ENCODE measurements around the gene ERGIC1. TPM values are rescaled to one million over a fixed set of nuclear protein-coding genes. Genes with fewer than 3 reads are reported as not detected.
A peak's percentile ranks its signal among the peaks of the same experiment; 100 is the strongest.

ERGIC1 gene
- total RNA-seq, 1 donor from 2014 or later: 118 TPM

DNA sequence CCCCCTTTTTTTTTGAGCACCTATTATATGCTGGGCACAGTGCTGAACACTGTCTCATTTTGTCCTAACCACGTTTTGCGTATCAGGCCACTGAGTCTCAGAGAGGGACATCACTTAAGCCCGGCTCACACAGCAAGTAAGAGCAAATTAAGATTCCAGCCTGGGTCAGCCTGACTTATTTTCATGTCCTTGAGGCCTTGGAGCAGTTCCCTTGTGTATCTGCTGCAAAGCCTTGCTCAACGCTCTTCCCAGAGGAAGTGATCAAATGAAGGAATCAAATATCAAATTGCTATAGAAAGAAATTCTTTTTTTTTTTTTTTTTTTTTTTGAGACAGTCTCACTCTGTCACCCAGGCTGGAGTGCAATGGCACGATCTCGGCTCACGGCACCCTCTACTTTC is 30.7 kb downstream of the ERGIC1 start:
- no peak for DNase-seq (ENCODE audit: low spot score)

GRCh38 chr5:172866378-172866777 is 32.3 kb downstream of the ERGIC1 start:
- no peak for DNase-seq (ENCODE audit: low spot score)

- no peak for DNase-seq (ENCODE audit: low spot score)
Observed at GRCh38 chr5:172866802-172867748, 33.0 kb downstream of the ERGIC1 start.

GRCh38 chr5:172867761-172868435 is 33.8 kb downstream of the ERGIC1 start:
- no peak for DNase-seq (ENCODE audit: low spot score)

DNA sequence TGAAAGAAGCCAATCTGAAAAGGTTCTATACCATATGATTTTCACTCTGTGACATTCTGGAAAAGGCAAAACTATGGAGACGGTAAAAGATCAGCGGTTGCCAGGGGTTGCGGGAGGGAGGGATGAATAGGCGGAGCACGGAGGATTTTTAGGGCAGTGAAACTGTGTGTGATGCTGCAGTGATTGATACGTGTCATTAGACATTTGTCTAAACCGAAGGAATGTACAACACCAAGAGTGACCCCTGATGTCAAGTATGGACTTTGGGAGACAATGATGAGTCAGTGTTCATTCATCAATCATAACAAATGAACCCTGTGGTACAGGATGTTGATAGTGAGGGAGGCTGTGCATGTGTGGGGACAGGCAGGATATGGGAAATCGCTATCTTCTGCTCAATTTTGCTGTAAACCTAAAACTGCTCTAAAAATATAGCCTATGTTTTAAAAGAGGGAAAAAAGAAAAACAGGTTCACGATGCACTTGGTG is 34.4 kb downstream of the ERGIC1 start:
- no peak for DNase-seq (ENCODE audit: low spot score)

DNA sequence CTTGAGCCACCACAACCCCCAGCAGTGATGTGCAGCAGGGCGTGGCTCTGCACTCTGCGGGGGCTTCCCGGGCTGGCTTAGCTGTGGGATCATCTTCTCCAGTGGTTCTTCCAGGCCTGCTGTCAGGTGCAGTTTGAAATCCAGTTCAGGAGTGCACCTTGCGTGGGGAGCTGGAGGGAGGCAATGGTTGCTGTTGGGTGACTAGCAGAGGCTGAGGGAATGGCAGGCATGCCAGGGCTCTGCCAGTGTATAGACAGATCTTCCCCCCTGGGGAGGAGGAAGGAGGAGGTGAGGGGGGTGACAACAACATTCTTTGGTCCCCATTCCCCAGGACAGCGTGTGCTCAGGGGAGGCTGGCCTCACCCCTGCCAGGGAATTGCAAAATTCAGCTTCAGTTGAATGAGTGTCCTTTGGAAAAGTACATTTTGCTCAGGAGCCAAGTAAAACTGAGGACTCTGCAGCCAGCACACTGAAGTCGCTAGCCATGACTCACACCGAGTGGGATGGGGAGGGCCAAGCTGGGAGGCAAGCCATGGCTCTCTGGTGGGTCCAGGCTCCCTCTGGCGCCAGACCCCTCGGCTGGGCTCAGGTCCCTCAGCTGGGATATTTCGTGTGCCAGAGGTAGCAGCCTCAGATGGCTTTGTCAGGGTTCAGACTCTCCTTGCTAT is 35.0 kb downstream of the ERGIC1 start:
- DNase-seq (ENCODE audit: low spot score): peak; percentile 58

GRCh38 chr5:172869691-172870090 is 35.6 kb downstream of the ERGIC1 start:
- no peak for DNase-seq (ENCODE audit: low spot score)

- DNase-seq (ENCODE audit: low spot score): no peak
Observed at GRCh38 chr5:172870291-172870714, 36.3 kb downstream of the ERGIC1 start.

DNA sequence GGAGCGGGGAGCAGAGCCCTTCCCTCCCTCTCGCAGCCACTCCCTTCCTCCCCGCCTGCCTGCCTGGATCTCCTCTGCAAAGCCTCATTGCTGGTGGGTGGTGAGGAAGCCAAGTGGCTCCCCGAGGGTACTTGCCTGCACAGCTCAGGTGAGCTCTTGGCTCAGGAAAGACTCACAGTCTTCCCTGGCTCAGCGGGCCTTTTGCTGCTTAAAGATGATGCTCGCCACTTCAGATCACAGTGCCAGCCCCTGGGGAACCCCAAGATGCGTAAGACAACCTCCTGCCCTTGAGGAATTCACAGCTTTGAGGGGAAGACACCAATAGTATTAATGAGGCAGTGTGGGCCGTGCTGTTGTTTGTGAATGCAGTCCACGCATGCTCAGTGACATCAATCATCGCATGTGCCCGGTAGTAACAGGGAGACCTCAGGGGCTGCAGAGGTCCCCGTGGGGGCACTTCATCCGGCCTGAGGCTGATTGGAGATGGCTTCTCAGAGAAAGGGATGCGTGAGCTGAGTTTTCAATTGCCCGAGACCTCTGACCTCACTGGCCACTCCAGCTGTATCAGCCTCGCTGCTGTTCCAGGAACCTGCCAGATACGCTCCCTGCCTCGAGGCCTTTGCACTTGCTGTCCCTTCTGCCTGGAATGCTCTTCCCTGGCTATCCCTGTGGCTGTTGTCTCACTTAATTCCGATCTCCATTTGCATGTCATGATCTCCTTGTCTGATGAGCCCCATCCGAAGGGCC is 36.8 kb downstream of the ERGIC1 start:
- no peak for DNase-seq (ENCODE audit: low spot score)

GRCh38 chr5:172871536-172871935 is 37.5 kb downstream of the ERGIC1 start:
- no peak for DNase-seq (ENCODE audit: low spot score)

DNA sequence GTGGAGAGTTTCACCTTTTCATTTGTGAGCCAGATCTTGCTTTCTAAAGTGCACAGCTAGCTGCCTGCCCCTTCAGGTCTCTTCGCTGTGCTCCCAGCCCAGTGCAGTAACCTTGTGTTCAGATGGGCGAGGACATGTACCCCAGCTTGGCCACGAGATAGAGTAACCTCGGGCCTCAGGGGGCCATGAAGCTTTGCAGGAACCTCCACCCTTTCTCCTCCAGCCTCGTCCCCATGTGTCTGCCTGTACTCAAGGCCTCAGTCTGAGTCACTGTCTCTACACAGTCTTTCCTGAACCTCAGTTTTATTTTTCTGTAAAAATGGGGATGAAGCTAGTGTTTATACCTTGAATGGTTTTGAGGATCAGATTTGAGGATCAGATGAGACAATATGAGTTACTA is 37.9 kb downstream of the ERGIC1 start:
- no peak for DNase-seq (ENCODE audit: low spot score)

DNA sequence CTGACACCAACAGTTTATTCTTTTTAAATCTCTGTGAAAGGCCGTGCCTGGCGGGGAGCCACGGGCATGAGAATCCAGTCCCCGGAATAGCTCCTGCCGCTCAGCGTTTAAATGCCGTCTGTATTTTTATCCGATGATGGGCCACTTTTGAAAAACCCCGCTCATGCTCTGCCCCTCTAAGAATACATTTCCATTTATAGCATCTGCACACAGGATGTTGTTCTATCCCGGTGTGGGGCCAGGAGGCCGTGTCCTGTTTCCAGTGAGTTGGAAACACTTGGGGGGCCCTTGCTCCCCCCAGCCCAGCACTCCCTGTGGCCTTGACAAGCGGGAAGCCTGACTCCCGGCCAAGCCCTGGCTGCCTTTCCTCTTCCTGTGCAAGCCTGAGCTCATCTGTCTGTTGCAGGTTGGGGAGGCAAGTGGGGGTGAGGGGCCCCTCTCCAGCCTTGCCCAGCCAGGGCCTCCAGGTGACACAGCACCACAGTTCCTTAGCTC is 39.0 kb downstream of the ERGIC1 start:
- peak; percentile 52 for DNase-seq (ENCODE audit: low spot score)

GRCh38 chr5:172873513-172873912 is 39.5 kb downstream of the ERGIC1 start:
- DNase-seq (ENCODE audit: low spot score): no peak

GRCh38 chr5:172874647-172875504 is 40.8 kb downstream of the ERGIC1 start:
- no peak for DNase-seq (ENCODE audit: low spot score)

- DNase-seq (ENCODE audit: low spot score): no peak
Observed at GRCh38 chr5:172875505-172876279, 41.6 kb downstream of the ERGIC1 start.

DNA sequence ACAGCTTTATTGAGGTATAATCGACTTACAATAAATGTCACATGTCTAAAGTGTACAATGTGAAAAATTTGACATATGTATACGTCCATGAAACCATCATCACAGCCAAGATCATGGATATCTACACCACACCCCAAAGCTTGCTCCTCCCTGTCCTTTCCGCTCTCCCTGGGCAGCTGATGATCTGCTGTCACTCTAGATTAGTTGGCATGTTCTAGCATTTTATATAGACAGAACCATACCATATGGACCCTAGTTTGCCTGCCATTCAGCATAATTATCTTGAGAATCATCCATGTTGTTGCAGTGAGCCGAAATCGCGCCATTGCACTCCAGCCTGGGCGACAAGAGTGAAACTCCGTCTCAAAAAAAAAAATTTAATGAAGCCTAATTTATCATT is 42.5 kb downstream of the ERGIC1 start:
- DNase-seq (ENCODE audit: low spot score): no peak

GRCh38 chr5:172877466-172878260 is 43.6 kb downstream of the ERGIC1 start:
- no peak for DNase-seq (ENCODE audit: low spot score)

DNA sequence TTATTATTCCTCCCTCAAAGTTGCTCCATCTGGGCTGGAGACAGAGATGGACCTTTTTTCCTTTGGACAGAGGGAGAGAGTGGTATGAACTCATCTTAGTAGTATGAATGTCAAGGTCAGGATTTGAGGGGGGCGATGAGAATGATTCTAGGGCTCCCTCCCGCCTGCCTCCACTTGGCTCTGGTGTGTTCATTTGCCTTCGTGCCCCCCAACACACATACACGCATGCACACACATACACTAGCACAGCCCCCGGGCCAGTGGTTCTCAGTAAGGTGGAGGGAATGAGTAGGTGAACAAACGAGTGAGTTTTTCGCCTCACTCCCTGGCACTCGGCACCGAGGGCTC is 44.5 kb downstream of the ERGIC1 start:
- no peak for DNase-seq (ENCODE audit: low spot score)

All from mucosa of gallbladder (tissue), 1 donor.